ENCODE measurements around the gene BST1.

BST1 gene

GRCh38 chr4:15654593-15655222 is 48.2 kb upstream of the BST1 start:
- Histone ChIP-seq H3K4me3 (ENCODE audit: low read length) (peak overlapping the region; percentile 94), H3K4me1 (ENCODE audit: control insufficient read depth, low read length) (peaks cover 64% of the 10 kb centered on the region), H4K20me1 (ENCODE audit: control insufficient read depth, insufficient read depth, low read depth, low read length) (peaks cover 5% of the 10 kb centered on the region), H3K79me2 (ENCODE audit: control insufficient read depth, low read length) (peaks cover 55% of the 10 kb centered on the region), H3K4me2 (ENCODE audit: low read length) (peak overlapping the region; percentile 73), H3F3A (ENCODE audit: control insufficient read depth, insufficient read depth) (peaks cover 37% of the 10 kb centered on the region), H3K9me3 (ENCODE audit: control insufficient read depth, insufficient read depth, low read length) (no peaks in the 10 kb centered on the region), H3K27me3 (ENCODE audit: control insufficient read depth, low read length) (no peaks in the 10 kb centered on the region), H3K27ac (ENCODE audit: low read depth, low read length) (peak overlapping the region; percentile 49), H3K9me2 (replicated peaks; ENCODE audit: control insufficient read depth, low read length) (no peaks in the 10 kb centered on the region), H3K36me3 (ENCODE audit: control insufficient read depth, low read length) (peaks cover 22% of the 10 kb centered on the region)
- TF ChIP-seq CTCF (IDR thresholded peaks at IDR 0.05; ENCODE audit: low read depth, low read length, poor library complexity, severe bottlenecking) (no peak), EZH2phosphoT487 (IDR thresholded peaks at IDR 0.05; ENCODE audit: borderline replicate concordance, low read length) (no peak)

GRCh38 chr4:15655223-15656037 is 47.4 kb upstream of the BST1 start, which contains the start of gene FBXL5:
Gene FBXL5 (minus strand): TSS chr4:15655357. CDS start chr4:15655287, 70 bp downstream.
- TF ChIP-seq CTCF (IDR thresholded peaks at IDR 0.05; ENCODE audit: low read depth, low read length, poor library complexity, severe bottlenecking) (no peak), EZH2phosphoT487 (IDR thresholded peaks at IDR 0.05; ENCODE audit: borderline replicate concordance, low read length) (no peak)
- Histone ChIP-seq H3K36me3 (ENCODE audit: control insufficient read depth, low read length) (peaks cover 22% of the 10 kb centered on the region), H3F3A (ENCODE audit: control insufficient read depth, insufficient read depth) (peaks cover 36% of the 10 kb centered on the region), H3K27ac (ENCODE audit: low read depth, low read length) (peak within 1 kb of the TSS; percentile 72), H3K4me2 (ENCODE audit: low read length) (peak within 1 kb of the TSS; percentile 89), H3K9me2 (replicated peaks; ENCODE audit: control insufficient read depth, low read length) (no peaks in the 10 kb centered on the region), H3K27me3 (ENCODE audit: control insufficient read depth, low read length) (no peaks in the 10 kb centered on the region), H3K79me2 (ENCODE audit: control insufficient read depth, low read length) (peaks cover 48% of the 10 kb centered on the region), H3K4me3 (ENCODE audit: low read length) (peak within 1 kb of the TSS; percentile 94), H3K9me3 (ENCODE audit: control insufficient read depth, insufficient read depth, low read length) (no peaks in the 10 kb centered on the region), H3K4me1 (ENCODE audit: control insufficient read depth, low read length) (peaks cover 56% of the 10 kb centered on the region), H4K20me1 (ENCODE audit: control insufficient read depth, insufficient read depth, low read depth, low read length) (peaks cover 5% of the 10 kb centered on the region)

- peaks cover 36% of the 10 kb centered on the region for H3F3A ChIP-seq (ENCODE audit: control insufficient read depth, insufficient read depth)
- H3K4me2 ChIP-seq (ENCODE audit: low read length): peak overlapping the region; percentile 89
- H3K4me3 ChIP-seq (ENCODE audit: low read length): peak overlapping the region; percentile 94
- H3K79me2 ChIP-seq (ENCODE audit: control insufficient read depth, low read length): peaks cover 41% of the 10 kb centered on the region
- TF ChIP-seq EZH2phosphoT487 (IDR thresholded peaks at IDR 0.05; ENCODE audit: borderline replicate concordance, low read length) (no peak), CTCF (IDR thresholded peaks at IDR 0.05; ENCODE audit: low read depth, low read length, poor library complexity, severe bottlenecking) (no peak)
- H3K27ac ChIP-seq (ENCODE audit: low read depth, low read length): peak overlapping the region; percentile 72
- peaks cover 5% of the 10 kb centered on the region for H4K20me1 ChIP-seq (ENCODE audit: control insufficient read depth, insufficient read depth, low read depth, low read length)
- H3K36me3 ChIP-seq (ENCODE audit: control insufficient read depth, low read length): peaks cover 20% of the 10 kb centered on the region
- no peaks in the 10 kb centered on the region for H3K9me2 ChIP-seq (replicated peaks; ENCODE audit: control insufficient read depth, low read length)
- H3K9me3 ChIP-seq (ENCODE audit: control insufficient read depth, insufficient read depth, low read length): no peaks in the 10 kb centered on the region
- no peaks in the 10 kb centered on the region for H3K27me3 ChIP-seq (ENCODE audit: control insufficient read depth, low read length)
- H3K4me1 ChIP-seq (ENCODE audit: control insufficient read depth, low read length): peaks cover 50% of the 10 kb centered on the region
Observed at GRCh38 chr4:15656038-15656470, 46.8 kb upstream of the BST1 start.

All from DOHH2 (cell line).